Islet of Langerhans (tissue), 1 donor: ENCODE data around the gene SERP2.

Experiments used
- FAIRE-seq: peaks from one replicate; lab custom pipeline; 2011; peaks lifted over from hg19 to GRCh38; lab: Jason Lieb, UNC

Gene SERP2

GRCh38 chr13:44359983-44360375, 13.6 kb upstream of the SERP2 start:
- FAIRE-seq: no peak

GRCh38 chr13:44362394-44363040, 11.1 kb upstream of the SERP2 start:
- no peak for FAIRE-seq

GRCh38 chr13:44363631-44364344, 9.8 kb upstream of the SERP2 start:
- FAIRE-seq: no peak

GRCh38 chr13:44364345-44365000, 9.2 kb upstream of the SERP2 start:
- FAIRE-seq: no peak

GRCh38 chr13:44365008-44365407, 8.6 kb upstream of the SERP2 start:
- FAIRE-seq: no peak

GRCh38 chr13:44365899-44366298, 7.7 kb upstream of the SERP2 start:
- no peak for FAIRE-seq

- FAIRE-seq: no peak
These were observed 5.5 kb upstream of the SERP2 start for GRCh38 chr13:44368062-44368591.

GRCh38 chr13:44368599-44369368, 4.8 kb upstream of the SERP2 start:
- FAIRE-seq: no peak

- no peak for FAIRE-seq
These were observed 2.2 kb upstream of the SERP2 start for GRCh38 chr13:44371421-44371820.

GRCh38 chr13:44373247-44373600, 400 bp upstream of the SERP2 start:
- FAIRE-seq: no peak

- no peak for FAIRE-seq
These were observed 706 bp downstream of the SERP2 start for GRCh38 chr13:44374348-44374712.

- peak; percentile 21 for FAIRE-seq
These were observed 4.7 kb downstream of the SERP2 start for GRCh38 chr13:44378277-44378676.

- no peak for FAIRE-seq
These were observed 6.3 kb downstream of the SERP2 start for GRCh38 chr13:44379885-44380284.

- FAIRE-seq: no peak
These were observed 7.0 kb downstream of the SERP2 start for GRCh38 chr13:44380404-44381165.

- FAIRE-seq: no peak
These were observed 9.1 kb downstream of the SERP2 start for GRCh38 chr13:44382635-44383145.

- no peak for FAIRE-seq
These were observed 10.3 kb downstream of the SERP2 start for GRCh38 chr13:44383945-44384344.

- no peak for FAIRE-seq
These were observed 11.2 kb downstream of the SERP2 start for GRCh38 chr13:44384778-44385177.

- FAIRE-seq: no peak
These were observed 11.8 kb downstream of the SERP2 start for GRCh38 chr13:44385401-44385800.

GRCh38 chr13:44385847-44386246, 12.2 kb downstream of the SERP2 start:
- no peak for FAIRE-seq

- no peak for FAIRE-seq
These were observed 13.4 kb downstream of the SERP2 start for GRCh38 chr13:44386913-44387556.

GRCh38 chr13:44388427-44389059, 14.9 kb downstream of the SERP2 start:
- no peak for FAIRE-seq
